22Rv1 (cell line): ENCODE results near the gene PPP2R3A.
A peak's percentile ranks its signal among the peaks of the same experiment; 100 is the strongest.

ENCODE experiments used
- H3K27ac ChIP-seq: fragments of 450-650 bp; 2 replicates; pipeline ENCODE4 v1.5.1; 2017
- ZFX ChIP-seq: fragments of 450-650 bp; IDR thresholded peaks from 2 replicates; pipeline ENCODE4 v1.6.1; 2017; ENCODE audit warnings: antibody characterized with exemption, borderline replicate concordance
- TF ChIP-seq, protein P1 (sequence below): fragments of 450-650 bp; IDR thresholded peaks from 2 replicates; pipeline ENCODE4 v1.5.1; 2017; ENCODE audit warnings: mild to moderate bottlenecking

PPP2R3A gene

DNA sequence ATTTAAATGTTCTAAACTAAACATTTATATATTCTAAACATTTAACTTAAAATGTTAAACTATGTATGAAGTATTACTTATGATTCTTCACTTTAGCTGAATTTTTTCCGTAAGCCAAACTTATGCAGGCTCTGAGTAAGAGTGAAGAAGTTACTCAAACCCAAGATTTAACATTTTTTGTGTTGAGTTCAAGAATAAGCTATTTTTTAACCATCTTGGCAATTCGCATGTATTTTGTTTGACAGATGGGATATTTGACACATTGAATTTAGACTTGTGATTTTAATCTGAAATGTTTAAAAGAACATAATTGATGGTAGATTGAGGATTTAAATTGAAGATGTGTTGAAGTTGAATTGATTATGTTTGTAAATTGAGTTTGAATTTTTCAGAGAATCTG lies 14.6 kb upstream of the PPP2R3A start:
- TF ChIP-seq ZFX = no peak
- TF ChIP-seq, protein P1, sequence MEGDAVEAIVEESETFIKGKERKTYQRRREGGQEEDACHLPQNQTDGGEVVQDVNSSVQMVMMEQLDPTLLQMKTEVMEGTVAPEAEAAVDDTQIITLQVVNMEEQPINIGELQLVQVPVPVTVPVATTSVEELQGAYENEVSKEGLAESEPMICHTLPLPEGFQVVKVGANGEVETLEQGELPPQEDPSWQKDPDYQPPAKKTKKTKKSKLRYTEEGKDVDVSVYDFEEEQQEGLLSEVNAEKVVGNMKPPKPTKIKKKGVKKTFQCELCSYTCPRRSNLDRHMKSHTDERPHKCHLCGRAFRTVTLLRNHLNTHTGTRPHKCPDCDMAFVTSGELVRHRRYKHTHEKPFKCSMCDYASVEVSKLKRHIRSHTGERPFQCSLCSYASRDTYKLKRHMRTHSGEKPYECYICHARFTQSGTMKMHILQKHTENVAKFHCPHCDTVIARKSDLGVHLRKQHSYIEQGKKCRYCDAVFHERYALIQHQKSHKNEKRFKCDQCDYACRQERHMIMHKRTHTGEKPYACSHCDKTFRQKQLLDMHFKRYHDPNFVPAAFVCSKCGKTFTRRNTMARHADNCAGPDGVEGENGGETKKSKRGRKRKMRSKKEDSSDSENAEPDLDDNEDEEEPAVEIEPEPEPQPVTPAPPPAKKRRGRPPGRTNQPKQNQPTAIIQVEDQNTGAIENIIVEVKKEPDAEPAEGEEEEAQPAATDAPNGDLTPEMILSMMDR = no peak
- no peak overlapping the region for H3K27ac ChIP-seq

- no peak overlapping the region for H3K27ac ChIP-seq
- TF ChIP-seq, protein P1 = no peak
- TF ChIP-seq ZFX = no peak
Observed at GRCh38 chr3:135964160-135964955, 1.2 kb upstream of the PPP2R3A start.

GRCh38 chr3:135965129-135965505 lies 411 bp upstream of the PPP2R3A start:
- H3K27ac ChIP-seq = peak overlapping the region; percentile 85

GRCh38 chr3:135966271-135966961 lies 888 bp downstream of the PPP2R3A start:
- TF ChIP-seq, protein P1 = no peak
- no peak for TF ChIP-seq ZFX
- peak overlapping the region; percentile 85 for H3K27ac ChIP-seq

More at GRCh38 chr3:135965129-135965505, 411 bp upstream of the PPP2R3A start:
- TF ChIP-seq, protein P1 = no peak
- no peak for TF ChIP-seq ZFX

DNA sequence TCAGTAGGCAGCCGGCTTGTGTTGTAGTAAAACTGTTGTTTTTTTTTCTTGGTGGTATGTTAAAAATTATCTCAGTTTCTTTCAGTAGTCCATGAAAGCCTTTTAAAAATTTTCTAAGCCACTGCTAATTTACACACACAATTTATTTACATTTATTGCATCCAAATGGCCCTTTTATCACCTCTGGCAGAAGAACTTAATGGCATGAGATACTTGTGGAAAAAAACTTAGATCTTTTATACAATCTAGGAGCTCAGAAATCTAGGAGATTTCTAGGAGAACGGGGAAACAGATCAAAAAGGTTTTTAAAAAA lies 1.4 kb downstream of the PPP2R3A start:
- no peak for TF ChIP-seq ZFX
- TF ChIP-seq, protein P1 = no peak
- H3K27ac ChIP-seq = no peak overlapping the region

- TF ChIP-seq, protein P1 = no peak
- no peak for TF ChIP-seq ZFX
- no peak overlapping the region for H3K27ac ChIP-seq
Observed at GRCh38 chr3:135967867-135968266, 2.3 kb downstream of the PPP2R3A start.

DNA sequence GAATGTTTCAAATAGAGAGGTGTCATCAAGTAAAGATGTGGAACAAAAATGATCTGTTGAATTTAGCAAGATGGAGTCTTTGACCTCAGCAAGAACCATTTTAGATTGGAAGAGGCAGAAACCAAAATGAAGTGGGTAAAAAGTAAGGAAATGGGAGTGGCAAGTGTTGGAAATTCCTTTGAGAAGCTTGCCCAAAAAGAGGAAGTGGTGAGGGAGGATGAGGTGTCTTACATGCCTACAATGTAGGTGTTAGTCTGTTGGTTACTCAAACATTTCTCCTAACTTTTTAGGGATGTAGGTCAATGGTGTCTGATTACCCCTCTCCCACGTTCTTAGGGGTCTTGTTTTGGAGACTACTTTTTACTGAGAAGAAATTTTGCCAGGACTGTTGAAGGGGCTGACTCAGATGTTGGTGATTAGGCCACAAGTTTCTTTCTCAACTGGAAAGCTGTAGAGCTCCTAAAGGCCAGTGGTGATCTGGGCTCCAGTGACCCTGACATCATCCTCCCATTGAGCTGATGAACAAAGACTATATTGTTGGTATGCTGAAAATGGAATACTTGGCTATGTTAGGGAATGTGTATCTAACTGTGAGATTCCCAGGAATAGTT lies 5.1 kb downstream of the PPP2R3A start:
- H3K27ac ChIP-seq = no peak overlapping the region
- TF ChIP-seq ZFX = no peak
- TF ChIP-seq, protein P1 = no peak
